DMS53 (cell line): ENCODE results near the gene KPNB1.
"Not testable (repeated sequence)": the region's sequence is repeated elsewhere in the genome, so short reads cannot be mapped to it uniquely, and the experiment has no call there.

Experiments
- DNase-seq: peaks from one replicate; lab custom pipeline; 2025; lab: John Stamatoyannopoulos, UW

The KPNB1 gene

GRCh38 chr17:47676510-47677165 is 26.9 kb downstream of the KPNB1 start:
- DNase-seq = no peak

DNA sequence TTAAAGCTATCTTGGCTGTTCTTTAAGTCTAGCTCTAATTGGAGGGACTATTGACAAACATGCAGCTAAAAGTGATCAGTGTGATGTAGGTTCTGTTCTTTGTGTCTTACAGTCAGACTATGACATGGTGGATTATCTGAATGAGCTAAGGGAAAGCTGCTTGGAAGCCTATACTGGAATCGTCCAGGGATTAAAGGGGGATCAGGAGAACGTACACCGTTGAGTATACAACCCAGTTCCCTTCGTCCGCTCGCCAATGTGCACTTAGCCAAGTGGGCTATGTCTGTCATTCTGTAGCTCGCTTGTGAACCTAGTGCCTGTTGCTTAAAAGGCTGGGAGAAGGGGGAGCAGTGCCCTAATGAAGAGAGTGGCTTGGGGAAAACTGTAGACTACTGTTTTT is 28.5 kb downstream of the KPNB1 start:
- no peak for DNase-seq

- DNase-seq = no peak
Measured at GRCh38 chr17:47682138-47682537, 32.4 kb downstream of the KPNB1 start.

DNA sequence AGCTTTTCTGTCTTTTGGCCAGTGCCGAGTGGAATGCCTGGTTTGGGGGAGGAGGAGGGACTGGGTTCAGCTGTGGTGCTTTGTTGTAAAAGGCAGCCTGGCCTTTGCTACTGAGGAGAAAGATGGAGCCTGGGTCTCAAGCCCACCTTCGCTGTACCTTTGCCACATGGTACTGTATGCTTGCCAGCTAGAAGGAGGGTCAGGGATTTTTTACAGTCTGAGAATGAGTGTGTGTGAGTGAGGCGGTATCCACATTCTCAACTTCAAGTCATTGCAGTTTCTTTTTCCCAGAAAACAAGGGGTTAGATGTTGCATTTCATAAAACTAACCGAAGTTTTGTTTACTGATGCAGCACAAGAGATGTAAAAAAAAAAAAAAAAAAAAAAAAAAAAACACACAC is 33.0 kb downstream of the KPNB1 start:
- DNase-seq = not testable (repeated sequence)

- no peak for DNase-seq
Measured at GRCh38 chr17:47684025-47684424, 34.3 kb downstream of the KPNB1 start.

- DNase-seq = no peak
Measured at GRCh38 chr17:47684535-47685193, 34.9 kb downstream of the KPNB1 start.

DNA sequence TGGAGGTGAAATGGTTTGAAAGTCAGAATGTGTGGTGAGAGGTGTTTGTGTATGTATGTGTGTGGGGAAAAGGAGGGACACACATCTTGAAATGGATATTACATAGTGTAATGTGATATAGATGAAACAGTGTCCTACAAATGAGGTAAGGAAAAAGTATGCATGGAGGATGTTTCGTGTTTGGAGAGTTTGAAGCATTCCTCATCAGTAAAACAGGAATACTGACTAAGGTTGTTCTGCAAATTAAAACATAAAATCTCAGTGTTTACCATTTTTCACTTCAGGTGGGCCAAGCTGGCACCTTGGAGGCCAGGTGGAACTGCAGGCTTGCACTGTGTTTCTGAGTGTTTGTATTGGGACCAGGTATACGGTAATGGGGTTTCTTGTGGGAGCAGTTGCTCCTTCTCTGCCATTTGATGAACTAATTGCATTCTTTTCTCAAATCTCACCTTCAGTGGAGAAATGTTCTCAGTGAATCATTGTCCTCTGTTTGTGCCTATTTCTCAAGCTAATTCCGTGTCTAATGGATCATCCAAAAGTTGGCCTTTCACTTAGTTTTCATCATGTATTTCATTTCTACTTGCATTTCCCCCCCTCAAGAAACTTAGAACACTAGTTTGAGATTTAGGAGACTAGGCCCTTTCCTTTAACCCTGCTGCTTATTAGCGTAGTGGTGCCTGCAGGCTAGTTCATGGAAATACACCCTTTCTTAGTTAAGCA is 36.0 kb downstream of the KPNB1 start:
- no peak for DNase-seq

- no peak for DNase-seq
Measured at GRCh38 chr17:47686276-47686635, 36.5 kb downstream of the KPNB1 start.

DNA sequence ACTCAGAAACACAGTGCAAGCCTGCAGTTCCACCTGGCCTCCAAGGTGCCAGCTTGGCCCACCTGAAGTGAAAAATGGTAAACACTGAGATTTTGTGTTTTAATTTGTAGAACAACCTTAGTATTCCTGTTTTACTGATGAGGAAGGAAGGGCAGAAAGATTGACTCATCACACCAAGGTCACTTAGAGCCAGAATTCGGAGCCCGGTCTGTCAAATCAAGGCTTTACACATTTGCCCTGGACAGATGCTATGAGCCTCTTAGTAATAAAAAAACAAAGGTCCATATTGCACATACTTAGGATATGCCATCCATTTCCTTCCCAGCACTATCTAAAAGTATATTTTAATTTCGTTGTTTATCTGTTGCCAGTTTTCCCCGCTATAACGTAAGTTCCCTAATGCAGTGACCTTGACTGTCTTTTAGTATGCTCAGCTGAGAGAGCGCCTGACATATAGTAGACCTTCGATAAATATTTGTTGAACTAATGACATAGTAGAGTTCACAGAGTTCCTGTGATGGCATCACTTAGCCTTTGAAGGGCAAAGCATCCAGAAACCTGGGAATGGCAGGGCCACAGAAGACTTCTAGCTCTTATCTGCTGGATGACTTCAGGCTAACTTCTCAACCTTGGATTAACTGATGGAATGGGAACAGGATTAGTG is 37.1 kb downstream of the KPNB1 start:
- DNase-seq = peak; percentile 50

DNA sequence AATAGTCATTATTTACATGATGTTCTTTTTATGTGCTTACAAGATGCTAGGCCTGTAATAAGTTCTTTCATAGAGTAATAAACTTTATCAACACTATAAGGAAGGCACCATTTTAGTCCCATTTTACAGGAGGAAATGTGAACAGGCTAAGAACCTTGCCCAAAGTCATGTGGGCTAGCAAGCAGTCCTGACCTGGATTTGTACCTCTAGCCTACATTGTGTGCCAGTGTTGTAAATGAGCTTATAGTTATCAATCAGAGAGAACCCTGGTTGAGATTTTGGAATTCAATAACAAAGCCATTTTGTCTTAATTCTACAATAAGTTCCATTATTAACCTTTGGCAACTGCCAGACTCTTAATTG is 37.6 kb downstream of the KPNB1 start:
- no peak for DNase-seq

DNA sequence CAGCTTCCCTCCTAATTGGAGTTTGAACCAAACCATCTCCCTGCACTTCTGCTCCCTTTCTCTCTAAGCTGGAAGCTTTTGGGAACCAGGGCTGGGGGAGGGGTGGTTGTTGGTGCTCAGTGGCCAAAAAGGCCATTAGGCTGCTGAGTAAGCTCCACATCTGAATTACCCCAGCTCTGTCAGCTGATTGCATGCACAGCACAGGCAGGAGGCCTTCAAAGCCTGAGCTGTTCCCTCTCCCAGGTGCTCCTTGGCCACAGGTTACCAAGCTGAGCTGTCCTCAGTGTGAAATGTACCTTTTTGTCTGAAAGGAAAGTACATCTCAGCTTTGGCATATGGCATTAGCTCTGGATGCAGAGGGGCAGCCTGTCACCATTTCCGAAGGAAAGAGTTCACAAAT is 38.0 kb downstream of the KPNB1 start:
- peak; percentile 51 for DNase-seq

DNA sequence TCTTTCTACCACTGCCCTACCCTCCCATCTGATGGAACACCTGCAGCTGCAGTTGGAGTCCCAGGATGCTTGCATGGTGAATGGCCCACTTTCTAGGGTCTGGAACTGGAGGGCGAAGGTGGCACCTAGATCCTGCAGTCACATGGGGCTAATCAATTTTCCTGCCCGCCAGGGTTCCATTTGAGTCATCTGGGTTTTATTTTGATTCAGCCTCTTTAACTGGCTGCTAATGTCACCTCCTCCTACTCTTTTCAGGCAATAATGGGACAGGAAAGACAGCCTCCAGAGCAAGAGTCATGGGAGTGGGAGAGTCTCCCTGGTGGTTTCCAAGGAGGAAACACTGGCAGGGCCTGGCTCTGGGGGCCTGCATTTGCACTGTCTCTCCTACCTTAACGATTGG is 40.4 kb downstream of the KPNB1 start:
- no peak for DNase-seq

DNA sequence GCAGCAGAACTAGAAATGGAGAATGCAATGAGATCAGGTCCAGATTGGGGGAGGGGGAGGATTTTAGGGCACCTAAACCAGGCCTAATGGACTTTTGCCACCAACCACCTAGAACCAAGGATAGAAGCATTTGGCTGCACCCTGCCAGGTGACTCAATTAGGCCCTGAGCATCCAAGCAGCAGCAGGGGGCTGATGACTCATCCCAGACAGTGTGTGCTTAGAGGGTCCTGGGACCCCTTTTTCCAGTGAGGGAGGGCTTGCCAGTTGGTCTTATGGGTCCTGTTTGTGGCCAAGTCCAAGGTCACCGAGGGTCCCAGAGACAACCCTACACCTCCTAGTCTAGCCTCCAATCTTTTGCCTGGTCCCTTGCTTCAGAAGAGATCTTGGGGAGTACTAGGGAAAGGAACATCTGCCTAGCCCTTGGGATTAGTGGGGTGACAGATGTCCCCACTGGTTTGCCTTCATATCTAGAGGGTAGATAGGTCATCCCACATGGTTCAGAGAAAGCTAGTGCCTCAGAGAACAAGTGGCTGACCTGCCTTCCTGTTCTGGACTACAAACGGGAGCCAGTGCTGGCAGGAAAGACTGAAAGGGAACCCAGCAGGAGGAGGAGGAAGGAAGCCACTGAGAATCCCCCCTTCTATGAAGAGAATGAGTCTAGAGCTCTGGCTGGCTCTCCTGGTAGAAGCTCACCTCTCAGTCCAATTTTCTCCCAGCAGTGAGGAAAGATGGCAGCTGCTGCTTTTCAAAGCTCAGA is 42.6 kb downstream of the KPNB1 start:
- peak; percentile 49 for DNase-seq

DNA sequence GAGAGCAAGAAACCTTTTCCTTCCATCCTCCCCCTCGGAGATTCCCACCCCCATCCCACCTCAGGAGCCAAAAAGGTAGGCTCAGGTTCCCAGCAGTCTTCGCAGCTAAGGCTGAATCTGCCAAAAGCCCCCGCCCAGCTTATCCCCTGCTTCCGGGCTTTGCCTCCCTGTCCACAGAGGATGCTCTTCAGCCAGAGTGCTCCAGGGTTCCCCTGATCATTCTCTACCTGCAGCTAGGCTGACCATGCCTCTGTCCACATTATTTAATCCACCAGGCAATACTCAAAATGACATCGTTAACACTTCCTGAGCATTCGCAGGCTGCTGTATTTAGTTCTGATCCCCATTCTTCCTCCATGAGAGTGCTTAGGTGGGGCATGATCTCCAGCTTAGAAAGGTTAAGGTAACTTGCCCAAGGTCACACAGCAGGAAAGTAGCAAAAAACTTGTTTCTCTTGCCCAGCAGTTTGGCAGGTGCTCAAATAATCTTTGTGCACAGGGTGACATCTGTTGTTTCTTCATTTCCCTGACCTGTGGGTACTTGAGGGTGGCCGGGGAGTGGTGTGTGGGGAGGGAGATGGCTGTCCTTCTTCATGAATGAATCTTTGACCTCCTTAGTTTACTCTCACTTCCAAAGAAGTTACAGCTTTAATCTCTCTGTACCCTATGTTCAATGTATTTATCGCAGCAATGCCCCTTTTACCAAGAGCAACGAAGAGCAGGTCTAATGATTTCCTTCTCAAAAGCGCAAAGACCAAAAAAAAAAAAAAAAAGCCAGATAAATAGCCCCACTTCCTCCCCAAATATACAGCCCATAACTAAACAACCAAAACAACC is 43.4 kb downstream of the KPNB1 start:
- peak; percentile 72 for DNase-seq

DNA sequence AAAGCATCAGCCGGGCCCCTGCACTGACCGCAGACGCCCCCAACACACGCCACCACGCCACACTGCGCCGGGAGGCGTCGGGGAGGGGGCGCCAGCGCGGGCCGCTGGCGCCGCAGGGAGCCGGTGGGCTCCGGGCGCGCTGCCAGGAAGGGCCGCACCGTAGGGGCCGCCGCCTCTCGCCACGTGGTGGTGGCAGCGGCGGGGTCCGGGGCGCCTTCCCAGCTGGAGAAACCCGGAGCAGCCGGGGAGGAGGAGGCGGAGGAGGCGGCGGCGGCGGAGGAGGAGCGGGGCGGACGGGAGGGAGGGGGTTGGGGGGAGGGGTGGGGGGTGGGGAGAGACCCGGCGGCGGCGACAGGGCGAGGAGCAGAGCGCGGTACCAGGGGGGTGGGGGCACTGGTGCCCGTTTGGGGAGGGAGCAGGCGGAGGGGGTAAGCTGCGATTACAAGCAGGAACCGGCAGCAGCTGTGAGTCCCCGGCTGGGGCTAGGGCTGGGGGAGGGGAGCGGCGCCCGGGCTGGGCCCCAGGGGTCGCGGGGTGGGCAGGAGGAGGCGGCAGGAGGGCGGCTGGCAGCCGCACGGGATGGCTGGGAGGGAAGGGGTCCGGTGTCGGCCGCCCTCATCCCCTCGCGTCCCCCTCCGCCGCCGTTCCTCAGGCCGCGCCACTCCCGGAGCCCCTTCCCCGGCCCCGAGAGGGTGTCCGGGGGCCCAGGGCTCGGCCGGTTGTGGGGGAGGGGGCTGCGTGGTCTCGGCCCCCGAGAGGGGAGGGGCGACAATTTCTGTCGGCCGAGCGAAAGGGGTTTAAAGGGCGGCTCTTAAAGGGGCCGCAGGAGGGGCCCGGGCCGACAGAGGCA is 44.2 kb downstream of the KPNB1 start, which contains the start of gene TBKBP1:
TBKBP1 (plus strand) TSS at position 431 of the 850 bp plus-strand sequence. CDS start 1,952 bp downstream, outside the sequence.
- peak; percentile 68 for DNase-seq

DNA sequence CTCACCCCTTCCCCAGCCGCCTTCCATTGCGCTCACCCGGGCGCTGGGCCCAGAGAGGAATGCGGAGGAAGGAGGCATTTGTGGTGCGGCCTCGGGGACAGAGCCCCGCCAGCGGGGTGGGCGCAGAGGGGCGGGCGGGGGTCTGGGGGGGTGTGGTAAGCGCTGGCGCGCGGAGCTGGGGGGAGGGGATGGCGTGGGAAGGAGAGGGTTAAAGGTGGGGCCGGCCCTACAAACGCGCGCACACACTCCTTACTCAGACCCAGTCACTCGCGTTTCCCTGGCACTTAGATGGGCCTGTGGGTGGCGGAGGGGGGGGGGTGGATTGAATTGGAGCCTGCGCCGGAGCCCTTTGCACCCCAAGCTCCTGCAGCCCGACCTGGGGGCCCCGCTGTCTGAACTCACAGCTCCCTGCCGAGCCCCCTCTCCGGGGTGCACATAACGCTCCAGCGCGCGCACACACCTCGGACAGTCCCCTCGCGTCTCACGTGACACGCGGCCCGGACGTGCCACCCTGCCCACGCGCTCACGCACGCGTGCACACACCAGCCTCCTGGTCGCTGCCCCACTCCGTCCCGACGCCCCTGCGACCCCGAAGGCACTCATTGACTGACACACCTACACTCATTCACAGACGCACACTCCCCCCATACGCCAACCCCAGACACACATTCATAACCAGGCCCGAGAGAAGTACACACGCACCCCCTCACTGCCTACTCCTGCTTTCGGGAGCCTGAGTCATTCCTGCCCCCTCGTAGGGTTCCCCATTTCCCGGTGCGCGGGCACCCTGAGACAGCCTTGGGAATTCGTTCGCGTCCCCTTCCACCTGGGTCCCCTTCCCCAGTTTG is 45.1 kb downstream of the KPNB1 start:
- peak; percentile 76 for DNase-seq

- DNase-seq = no peak
Measured at GRCh38 chr17:47695429-47696376, 46.0 kb downstream of the KPNB1 start.
